ENCODE results near the gene CTDSP1. TPM values are rescaled to one million over a fixed set of nuclear protein-coding genes. Genes with fewer than 3 reads are reported as not detected.

CTDSP1 gene
- total RNA-seq, 1 donor from 2014 or later = 123 TPM

GRCh38 chr2:218398437-218399390 lies 954 bp upstream of the CTDSP1 start:
- DNase-seq (ENCODE audit: low spot score) = peak; percentile 95

DNA sequence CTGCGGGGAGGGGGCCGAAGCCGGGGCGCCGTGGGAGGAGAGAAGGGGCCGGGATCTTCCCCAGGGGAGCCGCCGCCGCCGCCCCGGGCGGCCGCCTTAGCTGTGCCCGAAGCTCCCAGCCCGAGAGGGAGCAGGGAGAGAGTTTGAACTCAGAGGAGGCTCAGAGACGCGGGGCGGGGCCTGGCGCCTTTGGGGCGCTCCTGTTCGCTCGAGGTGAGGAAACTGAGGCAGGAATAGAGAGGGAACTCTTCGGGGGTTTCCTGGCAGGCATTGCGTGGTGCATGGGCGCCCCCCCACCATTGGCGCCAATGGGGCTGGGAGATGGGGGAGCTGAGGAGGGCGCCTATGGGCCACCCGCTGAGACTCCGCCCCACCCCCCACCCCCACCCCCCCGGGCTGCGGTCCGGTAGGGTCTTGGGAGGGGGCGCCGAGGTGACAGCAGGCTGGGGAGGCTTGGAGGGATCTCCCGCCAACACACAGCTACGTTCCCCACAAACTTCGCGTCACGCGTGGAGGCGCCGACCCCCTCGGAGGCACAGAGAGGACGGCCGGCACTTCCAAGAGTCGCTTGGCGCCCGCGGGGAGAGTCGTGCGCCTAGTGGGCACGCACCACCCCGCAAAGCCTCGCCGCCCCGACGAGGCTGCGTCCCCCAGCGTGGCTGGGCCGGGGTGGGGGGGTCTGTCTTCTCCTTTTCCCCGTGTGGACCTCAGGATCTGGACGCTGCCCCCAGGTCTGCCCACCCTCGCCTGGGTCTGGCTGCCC lies 680 bp downstream of the CTDSP1 start:
- DNase-seq (ENCODE audit: low spot score) = no peak

GRCh38 chr2:218400930-218401881 lies 1.5 kb downstream of the CTDSP1 start:
- DNase-seq (ENCODE audit: low spot score) = no peak

DNA sequence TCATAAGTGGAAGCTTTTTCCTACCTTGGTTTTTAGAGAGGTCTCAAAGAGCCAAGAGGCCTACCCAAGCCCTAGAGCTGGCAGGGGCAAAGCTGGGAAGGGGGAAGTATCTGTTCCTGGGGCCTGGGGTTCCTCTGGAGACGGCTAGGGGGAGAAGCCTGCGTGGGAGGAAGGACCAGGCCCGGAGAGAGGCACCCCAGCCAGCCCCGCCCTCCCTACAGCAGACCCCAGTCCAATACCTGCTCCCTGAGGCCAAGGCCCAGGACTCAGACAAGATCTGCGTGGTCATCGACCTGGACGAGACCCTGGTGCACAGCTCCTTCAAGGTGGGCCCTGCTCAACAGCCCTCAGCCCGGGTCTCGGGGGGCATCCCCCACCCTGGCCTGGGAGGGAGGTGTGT lies 2.2 kb downstream of the CTDSP1 start:
- DNase-seq (ENCODE audit: low spot score) = no peak

- DNase-seq (ENCODE audit: low spot score) = no peak
Measured at GRCh38 chr2:218402491-218402901, 2.8 kb downstream of the CTDSP1 start.

DNA sequence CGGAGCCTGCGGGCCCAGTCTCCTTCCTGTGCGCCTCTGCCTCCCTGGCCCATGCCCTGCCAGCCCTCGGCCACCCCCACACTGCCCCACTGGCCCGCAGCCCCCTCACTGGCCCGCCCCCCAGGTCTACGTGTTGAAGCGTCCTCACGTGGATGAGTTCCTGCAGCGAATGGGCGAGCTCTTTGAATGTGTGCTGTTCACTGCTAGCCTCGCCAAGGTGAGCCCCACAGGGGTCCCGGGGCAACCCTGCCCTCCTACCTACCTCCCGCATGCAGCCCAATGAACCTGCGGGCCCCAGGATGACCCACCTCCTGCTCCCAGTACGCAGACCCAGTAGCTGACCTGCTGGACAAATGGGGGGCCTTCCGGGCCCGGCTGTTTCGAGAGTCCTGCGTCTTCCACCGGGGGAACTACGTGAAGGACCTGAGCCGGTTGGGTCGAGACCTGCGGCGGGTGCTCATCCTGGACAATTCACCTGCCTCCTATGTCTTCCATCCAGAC lies 3.3 kb downstream of the CTDSP1 start:
- no peak for DNase-seq (ENCODE audit: low spot score)

- DNase-seq (ENCODE audit: low spot score) = no peak
Measured at GRCh38 chr2:218403810-218404209, 4.1 kb downstream of the CTDSP1 start.

DNA sequence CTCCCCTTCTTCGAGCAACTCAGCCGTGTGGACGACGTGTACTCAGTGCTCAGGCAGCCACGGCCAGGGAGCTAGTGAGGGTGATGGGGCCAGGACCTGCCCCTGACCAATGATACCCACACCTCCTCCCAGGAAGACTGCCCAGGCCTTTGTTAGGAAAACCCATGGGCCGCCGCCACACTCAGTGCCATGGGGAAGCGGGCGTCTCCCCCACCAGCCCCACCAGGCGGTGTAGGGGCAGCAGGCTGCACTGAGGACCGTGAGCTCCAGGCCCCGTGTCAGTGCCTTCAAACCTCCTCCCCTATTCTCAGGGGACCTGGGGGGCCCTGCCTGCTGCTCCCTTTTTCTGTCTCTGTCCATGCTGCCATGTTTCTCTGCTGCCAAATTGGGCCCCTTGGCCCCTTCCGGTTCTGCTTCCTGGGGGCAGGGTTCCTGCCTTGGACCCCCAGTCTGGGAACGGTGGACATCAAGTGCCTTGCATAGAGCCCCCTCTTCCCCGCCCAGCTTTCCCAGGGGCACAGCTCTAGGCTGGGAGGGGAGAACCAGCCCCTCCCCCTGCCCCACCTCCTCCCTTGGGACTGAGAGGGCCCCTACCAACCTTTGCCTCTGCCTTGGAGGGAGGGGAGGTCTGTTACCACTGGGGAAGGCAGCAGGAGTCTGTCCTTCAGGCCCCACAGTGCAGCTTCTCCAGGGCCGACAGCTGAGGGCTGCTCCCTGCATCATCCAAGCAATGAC lies 4.8 kb downstream of the CTDSP1 start:
- DNase-seq (ENCODE audit: low spot score) = no peak

- no peak for DNase-seq (ENCODE audit: low spot score)
Measured at GRCh38 chr2:218405086-218405745, 5.5 kb downstream of the CTDSP1 start.

DNA sequence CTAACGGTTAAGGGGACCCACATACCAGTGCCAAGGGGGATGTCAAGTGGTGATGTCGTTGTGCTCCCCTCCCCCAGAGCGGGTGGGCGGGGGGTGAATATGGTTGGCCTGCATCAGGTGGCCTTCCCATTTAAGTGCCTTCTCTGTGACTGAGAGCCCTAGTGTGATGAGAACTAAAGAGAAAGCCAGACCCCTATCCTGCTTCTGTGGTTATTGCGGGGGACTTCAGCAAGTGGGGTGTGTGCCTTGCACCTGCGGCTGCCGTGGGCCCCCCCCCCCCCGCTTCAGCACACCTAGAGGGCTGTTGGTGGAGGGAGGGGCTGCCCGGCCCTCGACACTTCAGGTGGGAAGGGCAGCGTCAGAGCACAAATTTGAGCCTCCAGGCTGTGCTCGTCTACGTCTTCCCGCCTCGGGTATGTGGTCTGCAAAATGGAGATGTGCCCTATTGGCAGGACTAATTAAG lies 6.1 kb downstream of the CTDSP1 start:
- no peak for DNase-seq (ENCODE audit: low spot score)

- peak; percentile 100 for DNase-seq (ENCODE audit: low spot score)
Measured at GRCh38 chr2:218406209-218406948, 6.7 kb downstream of the CTDSP1 start.

DNA sequence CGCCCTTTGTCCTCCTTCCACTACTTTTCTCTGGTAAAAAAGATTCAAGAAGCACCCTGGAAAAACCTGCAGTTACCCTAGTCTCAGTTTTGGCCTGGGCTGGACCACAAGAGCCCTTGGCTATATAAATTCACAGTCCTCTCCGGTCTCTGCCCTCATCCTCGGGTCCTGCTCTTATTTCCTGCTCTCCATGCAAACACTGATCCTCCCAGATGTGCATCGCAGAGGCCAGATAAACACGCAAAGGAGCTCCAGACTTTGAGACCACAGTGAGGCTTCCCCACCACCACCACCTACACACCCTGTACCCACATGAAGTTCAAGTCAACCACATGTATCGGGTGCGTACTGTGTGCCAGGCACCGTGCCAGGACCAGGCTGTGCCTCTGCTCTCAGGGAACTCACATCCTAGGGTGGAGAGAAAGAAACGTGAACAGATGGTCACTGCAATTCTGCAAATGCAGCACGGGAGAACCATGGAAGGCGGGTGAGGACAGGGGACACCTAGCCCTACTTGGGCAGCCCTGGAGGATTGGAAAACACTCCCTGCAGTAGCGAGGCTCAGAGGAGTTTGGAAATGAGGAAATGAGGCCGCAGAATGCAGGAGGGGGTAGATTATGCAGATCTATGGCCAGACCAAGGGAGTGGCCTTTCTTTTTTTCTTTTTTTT lies 7.4 kb downstream of the CTDSP1 start:
- no peak for DNase-seq (ENCODE audit: low spot score)

GRCh38 chr2:218407717-218408116 lies 8.0 kb downstream of the CTDSP1 start:
- no peak for DNase-seq (ENCODE audit: low spot score)

- no peak for DNase-seq (ENCODE audit: low spot score)
Measured at GRCh38 chr2:218418321-218418716, 18.7 kb downstream of the CTDSP1 start.

DNA sequence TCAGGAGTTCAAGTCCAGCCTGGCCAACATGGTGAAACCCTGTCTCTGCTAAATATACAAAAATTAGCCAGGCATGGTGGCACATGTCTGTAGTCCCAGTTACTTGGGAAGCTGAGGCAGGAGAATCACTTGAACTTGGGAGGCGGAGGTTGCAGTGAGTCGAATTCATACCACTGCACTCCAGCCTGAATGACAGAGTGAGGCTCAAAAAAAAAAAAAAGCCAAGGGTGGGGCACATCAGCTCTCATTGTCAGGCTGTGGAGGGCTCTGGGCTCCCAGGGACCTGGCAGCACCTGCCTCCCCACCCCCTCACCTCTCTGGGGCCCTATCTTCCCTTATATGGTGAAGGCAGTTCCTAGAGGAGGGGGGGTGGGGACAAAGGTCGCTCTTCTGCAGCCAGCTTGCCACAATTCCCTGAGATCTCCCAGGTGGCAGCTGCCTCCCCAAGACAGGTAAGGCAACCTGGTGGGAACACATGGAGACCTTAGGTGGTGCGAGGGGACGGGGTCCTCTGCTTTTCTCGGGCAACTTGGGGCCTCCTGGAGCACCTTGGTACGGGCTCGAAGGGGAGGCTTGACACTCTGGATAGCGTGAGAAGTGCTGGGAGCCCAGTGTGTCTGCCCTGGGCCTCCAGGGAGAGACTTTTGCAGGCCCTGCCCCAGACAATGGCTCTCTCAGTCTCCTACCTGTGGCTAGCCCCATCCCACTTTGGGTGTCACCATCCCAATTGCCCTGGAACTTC lies 19.2 kb downstream of the CTDSP1 start, which contains the start of gene VIL1:
Gene VIL1, plus strand, starts transcription at position 407 of the 742 bp plus-strand sequence. CDS start 4,656 bp downstream, outside the sequence.
- no peak for DNase-seq (ENCODE audit: low spot score)

DNA sequence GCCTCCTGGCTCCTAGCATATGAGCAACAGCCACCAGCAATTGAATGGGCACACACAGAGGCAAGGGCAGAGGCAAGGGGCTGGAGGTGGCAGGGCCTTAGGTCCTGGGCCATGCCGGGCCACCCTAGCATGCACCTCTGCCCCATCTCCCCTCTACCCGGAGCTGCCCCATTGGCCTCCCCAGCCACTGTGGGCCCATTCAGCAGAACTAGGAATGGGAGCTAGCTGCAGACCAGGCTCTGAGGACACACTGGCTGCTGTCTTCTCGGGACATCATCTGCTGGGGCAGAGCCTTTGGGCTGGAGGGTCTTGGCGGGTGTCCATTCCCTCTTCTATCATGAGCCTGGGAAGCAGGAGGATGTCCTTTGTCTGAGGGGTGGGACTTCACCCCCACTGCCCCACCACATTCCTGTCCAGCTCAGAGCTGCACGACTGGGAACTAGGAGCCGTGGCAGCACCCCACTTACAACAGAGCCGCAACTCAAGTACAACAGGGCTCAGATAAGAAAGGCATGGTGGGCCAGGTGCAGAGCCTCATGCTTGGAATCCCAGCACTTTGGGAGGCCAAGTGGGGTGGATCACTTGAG lies 20.1 kb downstream of the CTDSP1 start:
- DNase-seq (ENCODE audit: low spot score) = no peak

GRCh38 chr2:218421027-218421426 lies 21.4 kb downstream of the CTDSP1 start:
- DNase-seq (ENCODE audit: low spot score) = no peak

Data from mesenteric fat pad (tissue), 1 donor.